ENCODE measurements around the gene CHST13. TPM values are rescaled to one million over a fixed set of nuclear protein-coding genes. Genes with fewer than 3 reads are reported as not detected.

CHST13 gene
- total and polyA plus RNA-seq, 2 donors (not counting 3 experiments of a cell fraction or from before 2014, with no cell fraction given) = 0.04 TPM; not detected in 1

DNA sequence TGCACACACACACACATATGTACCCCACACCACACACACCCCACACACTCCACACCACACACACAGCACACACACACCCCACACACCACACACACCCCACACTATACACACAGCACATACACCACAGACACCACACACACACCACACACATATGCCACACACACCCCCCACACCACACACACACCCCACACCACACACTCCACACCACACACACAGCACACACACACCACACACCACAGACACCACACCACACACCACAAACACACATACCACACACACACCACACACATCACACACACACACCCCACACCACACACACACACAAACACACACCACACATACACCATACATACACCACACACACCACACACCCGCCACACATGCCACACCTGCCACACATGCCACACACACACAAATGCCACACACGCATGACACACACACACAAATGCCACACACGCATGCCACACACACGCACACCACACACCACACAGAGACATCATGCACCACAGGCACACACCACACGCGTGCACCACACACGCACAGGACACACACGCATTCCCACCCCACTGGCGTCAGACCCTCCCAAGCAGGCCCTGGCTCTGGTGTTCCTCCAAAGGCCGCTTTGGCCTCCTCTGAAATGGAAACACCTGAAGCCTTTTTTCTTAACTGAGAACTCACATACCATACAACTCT is 15.7 kb downstream of the CHST13 start:
- Histone ChIP-seq H3K9ac (replicated peaks; ENCODE audit: extremely low read depth, insufficient read depth, low read length) (no peak overlapping the region), H3K4me3 (replicated peaks in 1 of 3; ENCODE audit: insufficient read depth in 1 of 3, low read depth in 1 of 3, low read length in 3 of 3) (no peak overlapping the region), H3K36me3 (ENCODE audit: control insufficient read depth in 2 of 2, extremely low read depth in 1 of 2, insufficient read depth in 2 of 2, low read length in 2 of 2) (no peaks in the 10 kb centered on the region), H2AFZ (ENCODE audit: low read depth, low read length) (no peak overlapping the region), H3K27ac (ENCODE audit: insufficient read depth, low read depth, low read length) (no peak overlapping the region), H4K20me1 (replicated peaks; ENCODE audit: control insufficient read depth, extremely low read depth, insufficient read depth, low read length) (no peaks in the 10 kb centered on the region), H3K9me3 (replicated peaks; ENCODE audit: control insufficient read depth, insufficient read depth, low read length) (no peaks in the 10 kb centered on the region), H3K9me1 (replicated peaks; ENCODE audit: control insufficient read depth, extremely low read depth, insufficient read depth, low read length) (no peaks in the 10 kb centered on the region), H3K79me2 (ENCODE audit: control insufficient read depth, insufficient read depth, low read length) (no peaks in the 10 kb centered on the region), H3K4me1 (ENCODE audit: control insufficient read depth, extremely low read depth, insufficient read depth, low read length) (peaks cover 3% of the 10 kb centered on the region), H3K4me2 (ENCODE audit: insufficient read depth, low read length) (no peak overlapping the region), H3K27me3 (ENCODE audit: control insufficient read depth in 2 of 2, insufficient read depth in 2 of 2, low read length in 2 of 2) (no peaks in the 10 kb centered on the region)
- TF ChIP-seq GATA2 (IDR thresholded peaks at IDR 0.05; ENCODE audit: insufficient read depth, insufficient read length, low read depth, low read length) = no peak
- no peak for TF ChIP-seq FOS (IDR thresholded peaks at IDR 0.05; ENCODE audit: borderline replicate concordance, insufficient read depth, low read length)
- TF ChIP-seq JUN (IDR thresholded peaks at IDR 0.05; ENCODE audit: borderline replicate concordance, insufficient read depth, insufficient read length, low read depth) = no peak
- no peak for TF ChIP-seq CTCF (IDR thresholded peaks at IDR 0.05; ENCODE audit: extremely low read depth in 1 of 2, insufficient read depth in 1 of 2, low read depth in 1 of 2, low read length in 2 of 2)
- TF ChIP-seq MAX (IDR thresholded peaks at IDR 0.05; ENCODE audit: insufficient read depth, insufficient read length) = no peak
- TF ChIP-seq MYC (IDR thresholded peaks at IDR 0.05; ENCODE audit: low read depth, low read length) = no peak
- no peak for TF ChIP-seq POLR2AphosphoS5 (IDR thresholded peaks at IDR 0.05; ENCODE audit: insufficient read depth, low read depth, low read length)
- TF ChIP-seq EZH2 (IDR thresholded peaks at IDR 0.05; ENCODE audit: borderline replicate concordance, low read depth, low read length, severe bottlenecking) = no peak
- TF ChIP-seq POLR2A (IDR thresholded peaks at IDR 0.05; ENCODE audit: low read depth, low read length) = no peak
- dilution Hi-C loops (cut with MboI; ENCODE audit: extremely low pct_ligation_motif_present, low sequenced_read_pairs) = no loop called here
- DNase-seq (ENCODE audit: low read depth, low spot score) = no peak
- intact Hi-C loops (cut with micrococcal nuclease) = no loop called here
- ChIA-PET POLR2A (no interaction called here), CTCF (no interaction called here)
- BruUV-seq (replicated peaks) = no TSS peak
- peak; percentile 31 for FAIRE-seq

Measured in endothelial cell of umbilical vein (primary cell).